ENCODE measurements around the gene PPM1M. TPM values are rescaled to one million over a fixed set of nuclear protein-coding genes. Genes with fewer than 3 reads are reported as not detected.

Gene PPM1M
- total and polyA plus RNA-seq, 2 experiments from 2014 or later: 21.6 to 35.7 TPM

DNA sequence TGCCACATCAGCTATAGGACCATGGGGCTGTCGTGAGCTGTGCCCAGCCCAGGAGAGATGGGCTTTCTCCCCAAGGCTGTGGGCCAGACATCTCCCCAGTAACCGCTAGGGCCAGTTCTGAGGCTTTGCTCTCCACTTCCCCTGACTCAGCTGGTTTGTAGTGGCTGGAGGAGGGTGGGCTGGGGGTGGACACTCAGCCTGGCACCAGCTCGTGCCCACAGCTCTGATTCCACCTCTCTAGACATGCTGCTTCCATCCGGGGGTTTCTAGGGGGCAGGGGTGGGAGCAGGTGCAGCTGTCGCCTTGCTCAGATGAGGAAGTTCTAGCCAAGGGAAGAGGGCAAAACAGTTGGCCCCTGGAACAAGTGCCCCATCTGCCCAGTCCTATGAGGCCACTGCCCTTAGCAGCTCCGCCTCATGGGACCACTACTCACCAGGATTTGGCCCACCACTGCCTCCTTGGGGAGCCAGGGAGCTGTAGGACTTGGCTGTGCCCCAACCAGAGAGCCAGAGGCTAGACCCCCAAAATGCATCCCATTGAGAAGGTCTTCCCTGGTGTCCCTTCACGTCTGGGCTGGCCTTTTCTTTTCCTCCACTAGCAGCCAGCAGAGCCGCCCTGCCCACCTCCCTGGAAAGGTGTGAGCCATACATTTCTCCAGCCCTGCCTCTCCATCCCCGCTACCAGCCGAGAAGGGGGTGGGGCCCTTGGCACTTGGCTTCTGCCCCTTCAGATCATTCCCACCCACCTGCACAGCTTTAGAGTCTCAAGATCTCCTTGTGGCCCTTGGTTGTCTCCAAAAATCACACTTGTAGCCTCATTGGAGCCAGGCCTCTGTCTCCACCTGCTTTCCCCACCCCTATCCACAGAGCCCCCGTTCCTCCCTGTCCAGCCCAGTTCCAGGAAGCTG is 51.9 kb downstream of the PPM1M start:
- Histone ChIP-seq H2AFZ (no peak overlapping the region), H3K9ac (no peak overlapping the region), H3K27me3 (replicated peaks; ENCODE audit: insufficient read depth) (no peaks in the 10 kb centered on the region), H3K9me3 (ENCODE audit: low read depth) (no peaks in the 10 kb centered on the region), H3K4me2 (ENCODE audit: unreplicated experiment) (no peak overlapping the region), H3K36me3 (ENCODE audit: low read depth) (no peaks in the 10 kb centered on the region), H3K4me1 (ENCODE audit: insufficient read depth) (peaks cover 14% of the 10 kb centered on the region), H3K79me2 (ENCODE audit: insufficient read depth) (no peaks in the 10 kb centered on the region), H3K4me3 (no peak overlapping the region), H3K27ac (no peak overlapping the region), H3K9me2 (ENCODE audit: insufficient read depth) (no peaks in the 10 kb centered on the region), H4K20me1 (ENCODE audit: insufficient read depth) (no peaks in the 10 kb centered on the region), H3F3A (ENCODE audit: insufficient read depth) (no peaks in the 10 kb centered on the region)
- TF ChIP-seq EZH2phosphoT487 (IDR thresholded peaks at IDR 0.05; ENCODE audit: insufficient read depth, low read depth) (no peak), EZH2 (IDR thresholded peaks at IDR 0.05; ENCODE audit: insufficient read depth, poor library complexity, severe bottlenecking) (no peak)
- 84 to 87% methylated on average over 11 of the region's 11 CpGs for WGBS, 2 experiments (ENCODE audit: low coverage in 1 of 2, low lambda C conversion rate in 2 of 2, missing lambda C conversion rate in 2 of 2)
- no peak for DNase-seq
- in situ Hi-C loops (cut with MboI): no loop called here

DNA sequence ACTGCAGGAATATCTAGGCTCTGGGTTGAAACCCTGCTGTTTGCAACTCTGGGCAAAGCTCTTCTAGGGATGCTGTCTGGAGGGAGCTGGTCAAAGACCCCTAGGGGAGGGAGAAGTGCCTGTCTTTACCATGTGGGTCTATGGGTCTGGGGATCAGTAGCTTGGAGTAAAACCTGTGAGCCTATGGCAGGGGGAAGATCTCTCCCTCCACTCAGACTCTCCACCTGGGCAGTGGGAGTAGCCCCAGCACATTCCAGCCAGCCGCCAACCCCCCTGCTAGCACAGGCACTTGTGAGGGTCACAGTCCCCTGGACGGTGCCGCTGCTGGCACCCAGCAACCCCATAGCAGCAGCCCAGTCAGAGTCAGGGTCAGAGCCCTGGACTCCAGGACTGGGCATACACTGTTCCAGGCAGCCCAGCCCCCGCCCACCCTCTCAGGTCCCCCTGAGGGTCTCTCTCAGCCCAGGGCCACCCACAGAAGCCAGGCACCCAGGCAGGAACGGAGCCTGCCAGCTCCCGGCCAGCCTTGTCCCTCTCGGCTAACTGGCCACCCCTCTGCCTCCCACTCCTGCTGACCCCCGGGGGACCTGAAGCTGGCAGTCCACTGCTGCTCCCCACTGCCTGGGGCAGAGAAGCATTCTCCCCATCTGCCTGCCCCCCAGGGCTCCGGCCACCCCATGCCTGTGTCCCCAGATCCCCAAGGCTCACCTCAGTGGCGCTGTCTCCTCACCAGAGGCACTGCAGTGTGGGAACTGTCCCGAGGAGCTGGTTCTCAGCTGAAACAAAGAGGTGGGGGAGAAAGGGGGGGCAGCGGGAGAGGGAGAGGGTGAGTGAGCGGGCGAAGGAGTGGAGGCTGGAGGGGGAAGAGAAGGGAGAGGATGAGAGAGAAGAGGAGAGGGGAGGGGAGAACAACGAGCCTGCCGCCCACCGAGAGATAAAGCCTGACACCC is 52.9 kb downstream of the PPM1M start:
- Histone ChIP-seq H3K36me3 (ENCODE audit: low read depth) (no peaks in the 10 kb centered on the region), H3K79me2 (ENCODE audit: insufficient read depth) (no peaks in the 10 kb centered on the region), H3K4me2 (ENCODE audit: unreplicated experiment) (no peak overlapping the region), H3K9me2 (ENCODE audit: insufficient read depth) (no peaks in the 10 kb centered on the region), H3K4me1 (ENCODE audit: insufficient read depth) (peaks cover 14% of the 10 kb centered on the region), H3K4me3 (no peak overlapping the region), H3K9ac (no peak overlapping the region), H2AFZ (no peak overlapping the region), H3K27me3 (replicated peaks; ENCODE audit: insufficient read depth) (no peaks in the 10 kb centered on the region), H4K20me1 (ENCODE audit: insufficient read depth) (no peaks in the 10 kb centered on the region), H3K27ac (no peak overlapping the region), H3K9me3 (ENCODE audit: low read depth) (no peaks in the 10 kb centered on the region), H3F3A (ENCODE audit: insufficient read depth) (no peaks in the 10 kb centered on the region)
- 53 to 76% methylated on average over 9 to 17 of the region's 17 CpGs for WGBS, 2 experiments (ENCODE audit: low coverage in 1 of 2, low lambda C conversion rate in 2 of 2, missing lambda C conversion rate in 2 of 2)
- no peak for DNase-seq
- in situ Hi-C loops (cut with MboI): no loop called here
- TF ChIP-seq EZH2 (IDR thresholded peaks at IDR 0.05; ENCODE audit: insufficient read depth, poor library complexity, severe bottlenecking): no peak
- TF ChIP-seq EZH2phosphoT487 (IDR thresholded peaks at IDR 0.05; ENCODE audit: insufficient read depth, low read depth): no peak

DNA sequence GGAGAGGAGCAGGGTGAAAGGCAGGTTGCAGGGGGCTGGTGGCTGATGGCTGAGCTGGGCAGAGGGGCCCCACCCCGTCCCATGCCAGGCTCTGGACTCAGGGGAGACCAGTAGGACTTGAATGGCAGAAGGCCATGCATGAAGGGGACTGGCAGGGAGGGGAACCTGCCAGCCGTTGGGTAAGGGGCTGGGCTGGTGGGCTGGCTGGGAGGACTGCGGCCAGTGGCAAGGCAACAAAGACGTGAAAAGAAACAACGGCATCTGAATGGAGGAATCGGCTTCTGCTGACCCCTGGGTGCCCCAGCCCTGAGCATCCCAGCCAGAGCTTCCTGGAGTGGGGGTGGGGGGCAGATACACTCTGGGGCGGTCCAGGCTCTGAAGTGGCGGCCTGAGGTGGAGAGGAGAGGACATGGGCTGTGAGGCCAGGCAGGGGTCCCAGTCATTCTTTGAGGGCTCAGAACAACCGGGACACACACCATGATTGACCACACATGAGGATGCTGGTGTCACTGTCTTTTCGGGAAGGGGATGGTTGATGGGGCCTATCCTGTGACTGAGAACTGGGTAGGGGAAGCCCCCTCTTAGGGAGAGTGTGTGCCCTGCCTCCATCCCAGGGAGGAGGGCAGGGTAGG is 53.8 kb downstream of the PPM1M start:
- Histone ChIP-seq H3K4me2 (ENCODE audit: unreplicated experiment) (no peak overlapping the region), H3K4me3 (no peak overlapping the region), H3K4me1 (ENCODE audit: insufficient read depth) (peaks cover 14% of the 10 kb centered on the region), H3F3A (ENCODE audit: insufficient read depth) (no peaks in the 10 kb centered on the region), H2AFZ (no peak overlapping the region), H3K27me3 (replicated peaks; ENCODE audit: insufficient read depth) (no peaks in the 10 kb centered on the region), H3K9ac (no peak overlapping the region), H3K36me3 (ENCODE audit: low read depth) (no peaks in the 10 kb centered on the region), H3K9me2 (ENCODE audit: insufficient read depth) (no peaks in the 10 kb centered on the region), H3K9me3 (ENCODE audit: low read depth) (no peaks in the 10 kb centered on the region), H3K79me2 (ENCODE audit: insufficient read depth) (no peaks in the 10 kb centered on the region), H3K27ac (no peak overlapping the region), H4K20me1 (ENCODE audit: insufficient read depth) (no peaks in the 10 kb centered on the region)
- DNase-seq: no peak
- TF ChIP-seq EZH2 (IDR thresholded peaks at IDR 0.05; ENCODE audit: insufficient read depth, poor library complexity, severe bottlenecking): no peak
- TF ChIP-seq EZH2phosphoT487 (IDR thresholded peaks at IDR 0.05; ENCODE audit: insufficient read depth, low read depth): no peak
- in situ Hi-C loops (cut with MboI): no loop called here
- 68 to 74% methylated on average over 10 of the region's 10 CpGs for WGBS, 2 experiments (ENCODE audit: low coverage in 1 of 2, low lambda C conversion rate in 2 of 2, missing lambda C conversion rate in 2 of 2)

MicroRNAs encoded within 50 kb of the gene (microRNA counts, 767-probe panel; counts per million panel counts)
- microRNA hsa-let-7g-5p: 9,541 counts per million, percentile 99 among the panel's probes with 10 or more counts

Small RNA genes within 50 kb of the gene (microRNA-seq; reads per million reads assigned to microRNA genes)
- not detected for gene MIR135A1 (ENCODE audit: borderline number of aligned reads)
- 53,402 reads per million, percentile 98 among the genes with 10 or more reads in this experiment for gene MIRLET7G (ENCODE audit: borderline number of aligned reads)

Small RNA genes within 50 kb of the gene (small RNA-seq; reads per million reads assigned to genes)
- gene MIR135A1 (ENCODE audit: low read depth, low replicate concordance) (not detected), gene MIRLET7G (ENCODE audit: low read depth, low replicate concordance) (28.4 reads per million, percentile 91 among the genes with 10 or more reads in this experiment)

Other genes starting within 250 kb of the PPM1M start
- gene RPL29, start 249.9 kb upstream of the PPM1M start, total RNA-seq (2014; rRNA removed; shearing (Covaris generic)): 965 and 1,164 TPM in 2 replicates
- gene RPL29, start 249.9 kb upstream of the PPM1M start, polyA plus RNA-seq (2016; fragmentation: Nextera tagmentation; extraction: Ambion mirVana): 665 and 690 TPM in 2 replicates
- 12.4 and 17.7 TPM in 2 replicates for gene DUSP7, start 189.2 kb upstream of the PPM1M start, total RNA-seq (2014; rRNA removed; shearing (Covaris generic))
- 5.1 and 5.8 TPM in 2 replicates for gene DUSP7, start 189.2 kb upstream of the PPM1M start, polyA plus RNA-seq (2016; fragmentation: Nextera tagmentation; extraction: Ambion mirVana)
- gene POC1A, start 91.3 kb upstream of the PPM1M start, total RNA-seq (2014; rRNA removed; shearing (Covaris generic)): 2.3 and 5.2 TPM in 2 replicates
- 11.0 and 11.8 TPM in 2 replicates for gene POC1A, start 91.3 kb upstream of the PPM1M start, polyA plus RNA-seq (2016; fragmentation: Nextera tagmentation; extraction: Ambion mirVana)
- gene ALAS1, start 47.6 kb upstream of the PPM1M start, total RNA-seq (2014; rRNA removed; shearing (Covaris generic)): 21.2 and 33.9 TPM in 2 replicates
- 30.4 and 31.0 TPM in 2 replicates for gene ALAS1, start 47.6 kb upstream of the PPM1M start, polyA plus RNA-seq (2016; fragmentation: Nextera tagmentation; extraction: Ambion mirVana)
- not detected in 2 replicates for gene TLR9, start 20.1 kb upstream of the PPM1M start, total RNA-seq (2014; rRNA removed; shearing (Covaris generic))
- 0.11 TPM in 1 of 2 replicates, not detected in the other for gene TLR9, start 20.1 kb upstream of the PPM1M start, polyA plus RNA-seq (2016; fragmentation: Nextera tagmentation; extraction: Ambion mirVana)
- gene TWF2, start 6.6 kb upstream of the PPM1M start, total RNA-seq (2014; rRNA removed; shearing (Covaris generic)): 124 and 137 TPM in 2 replicates
- gene TWF2, start 6.6 kb upstream of the PPM1M start, polyA plus RNA-seq (2016; fragmentation: Nextera tagmentation; extraction: Ambion mirVana): 95.1 and 105 TPM in 2 replicates
- 45.3 and 56.1 TPM in 2 replicates for gene WDR82, start 32.9 kb downstream of the PPM1M start, total RNA-seq (2014; rRNA removed; shearing (Covaris generic))
- gene WDR82, start 32.9 kb downstream of the PPM1M start, polyA plus RNA-seq (2016; fragmentation: Nextera tagmentation; extraction: Ambion mirVana): 16.1 and 18.7 TPM in 2 replicates
- 4.9 and 10.0 TPM in 2 replicates for gene GLYCTK, start 42.1 kb downstream of the PPM1M start, total RNA-seq (2014; rRNA removed; shearing (Covaris generic))
- 2.5 and 2.7 TPM in 2 replicates for gene GLYCTK, start 42.1 kb downstream of the PPM1M start, polyA plus RNA-seq (2016; fragmentation: Nextera tagmentation; extraction: Ambion mirVana)
- gene DNAH1, start 70.6 kb downstream of the PPM1M start, total RNA-seq (2014; rRNA removed; shearing (Covaris generic)): 4.0 and 7.0 TPM in 2 replicates
- 0.81 and 0.89 TPM in 2 replicates for gene DNAH1, start 70.6 kb downstream of the PPM1M start, polyA plus RNA-seq (2016; fragmentation: Nextera tagmentation; extraction: Ambion mirVana)
- 55.4 and 59.8 TPM in 2 replicates for gene BAP1, start 164.2 kb downstream of the PPM1M start, total RNA-seq (2014; rRNA removed; shearing (Covaris generic))
- 16.3 and 19.4 TPM in 2 replicates for gene BAP1, start 164.2 kb downstream of the PPM1M start, polyA plus RNA-seq (2016; fragmentation: Nextera tagmentation; extraction: Ambion mirVana)
- 5.3 and 5.4 TPM in 2 replicates for gene PHF7, start 164.9 kb downstream of the PPM1M start, total RNA-seq (2014; rRNA removed; shearing (Covaris generic))
- 4.7 and 5.6 TPM in 2 replicates for gene PHF7, start 164.9 kb downstream of the PPM1M start, polyA plus RNA-seq (2016; fragmentation: Nextera tagmentation; extraction: Ambion mirVana)
- not detected in 2 replicates for gene SEMA3G, start 199.3 kb downstream of the PPM1M start, total RNA-seq (2014; rRNA removed; shearing (Covaris generic))
- 0.06 and 0.21 TPM in 2 replicates for gene SEMA3G, start 199.3 kb downstream of the PPM1M start, polyA plus RNA-seq (2016; fragmentation: Nextera tagmentation; extraction: Ambion mirVana)
- not detected in 2 replicates for gene TNNC1, start 208.3 kb downstream of the PPM1M start, total RNA-seq (2014; rRNA removed; shearing (Covaris generic))
- 0.38 TPM in 1 of 2 replicates, not detected in the other for gene TNNC1, start 208.3 kb downstream of the PPM1M start, polyA plus RNA-seq (2016; fragmentation: Nextera tagmentation; extraction: Ambion mirVana)
- 53.7 and 70.4 TPM in 2 replicates for gene NISCH, start 209.8 kb downstream of the PPM1M start, total RNA-seq (2014; rRNA removed; shearing (Covaris generic))
- 31.8 and 32.8 TPM in 2 replicates for gene NISCH, start 209.8 kb downstream of the PPM1M start, polyA plus RNA-seq (2016; fragmentation: Nextera tagmentation; extraction: Ambion mirVana)
- gene STAB1, start 249.6 kb downstream of the PPM1M start, total RNA-seq (2014; rRNA removed; shearing (Covaris generic)): under 0.01 TPM in 1 of 2 replicates, not detected in the other
- not detected in 2 replicates for gene STAB1, start 249.6 kb downstream of the PPM1M start, polyA plus RNA-seq (2016; fragmentation: Nextera tagmentation; extraction: Ambion mirVana)